A549 (cell line): ENCODE measurements around the gene WDR35.

Source experiments
- CHD2 ChIP-seq: fragments of 150-350 bp; IDR thresholded peaks from 2 replicates; pipeline ENCODE4 v1.6.1; 2014; ENCODE audit warnings: low read length; ENCODE audit not compliant: partially characterized antibody
- CHD4 ChIP-seq: fragments of 200-600 bp; sonication (generic); IDR thresholded peaks from 2 replicates; pipeline ENCODE4 v1.6.1; 2016; ENCODE audit warnings: antibody characterized with exemption, mild to moderate bottlenecking, borderline replicate concordance
- CTCF ChIP-seq: fragments of >200 bp; sonication (Bioruptor Twin); formaldehyde crosslinking; IDR thresholded peaks from 3 replicates; pipeline ENCODE4 v1.5.1; 2016
- JUN ChIP-seq, 2 experiments: fragments of >200 bp; sonication (Bioruptor Twin); formaldehyde crosslinking; IDR thresholded peaks; 2 replicates in 1 of 2; 3 replicates in 1 of 2; pipeline ENCODE4 v1.6.1; 2016 to 2017
- PHF8 ChIP-seq: fragments of 200-600 bp; sonication (generic); IDR thresholded peaks from 2 replicates; pipeline ENCODE4 v1.6.1; 2016; ENCODE audit warnings: low read depth, mild to moderate bottlenecking, antibody characterized with exemption, moderate library complexity, borderline replicate concordance
- POLR2A ChIP-seq: IDR thresholded peaks from 2 replicates; pipeline ENCODE4 v1.6.1; 2012; ENCODE audit warnings: mild to moderate bottlenecking, low read length
- RCOR1 ChIP-seq: fragments of 150-350 bp; IDR thresholded peaks from 2 replicates; pipeline ENCODE4 v1.6.1; 2014; ENCODE audit warnings: antibody characterized with exemption, low read length, low read depth
- SMC3 ChIP-seq: fragments of >200 bp; sonication (Bioruptor Twin); formaldehyde crosslinking; IDR thresholded peaks from 3 replicates; pipeline ENCODE4 v1.6.1; 2018; ENCODE audit warnings: inconsistent platforms
- SREBF2 ChIP-seq: fragments of 450-650 bp; IDR thresholded peaks from 2 replicates; pipeline ENCODE4 v1.6.1; 2014; ENCODE audit warnings: mild to moderate bottlenecking, moderate library complexity

GRCh38 chr2:19881221-19881907 is 108.5 kb downstream of the WDR35 start:
- TF ChIP-seq CHD4 (no peak), SREBF2 (no peak), CHD2 (no peak), RCOR1 (no peak), PHF8 (no peak), SMC3 (no peak), CTCF (no peak), JUN (IDR thresholded peaks at IDR 0.05) (no peak), POLR2A (no peak)
